ENCODE data around the gene STAB1. TPM values are rescaled to one million over a fixed set of nuclear protein-coding genes. Genes with fewer than 3 reads are reported as not detected.

Gene STAB1
- total and polyA plus RNA-seq, 2 experiments from 2014 or later: 0.90 to 1.9 TPM

DNA sequence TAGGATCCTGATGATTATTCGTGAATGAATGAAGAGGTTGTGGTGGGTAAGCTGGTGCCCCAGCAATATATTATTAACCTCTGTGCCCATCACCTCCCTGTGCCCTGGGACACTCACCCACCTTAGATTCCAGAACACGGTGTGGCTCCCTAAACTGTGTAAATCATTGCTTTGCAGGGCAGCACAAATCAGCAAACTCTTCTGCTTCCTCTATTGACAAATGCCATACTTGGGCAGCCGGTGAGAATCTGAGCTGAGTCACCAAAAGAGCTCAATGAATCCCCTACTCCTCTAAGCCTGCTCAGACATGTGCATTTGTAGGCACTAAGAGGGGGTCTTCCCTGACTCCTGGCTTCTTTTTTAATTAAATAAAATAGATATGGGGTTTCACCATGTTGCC, 57.0 kb downstream of the STAB1 start:
- Mint-ChIP-seq H3K4me1 (peaks cover 14% of the 10 kb centered on the region; the same call in 2 of the 3 replicates), H3K9me3 (no peaks in the 10 kb centered on the region), H3K4me3 (no peak overlapping the region), H3K27ac (peak overlapping the region; percentile 56; the same call in 1 of the 2 replicates), H3K27me3 (ENCODE audit: insufficient read depth, low read depth, poor library complexity) (peaks cover 2% of the 10 kb centered on the region), H3K36me3 (ENCODE audit: low read depth) (peaks cover 16% of the 10 kb centered on the region; the same call in 2 of the 3 replicates)
- Histone ChIP-seq H3K79me2 (replicated peaks; ENCODE audit: insufficient read depth) (no peaks in the 10 kb centered on the region), H3K36me3 (ENCODE audit: insufficient read depth) (peaks cover 12% of the 10 kb centered on the region), H2AFZ (no peak overlapping the region), H3K4me1 (ENCODE audit: insufficient read depth) (peaks cover 6% of the 10 kb centered on the region; the same call in 1 of the 2 replicates), H3K4me2 (no peak overlapping the region), H3F3A (replicated peaks; ENCODE audit: low read depth) (no peaks in the 10 kb centered on the region), H3K27ac (ENCODE audit: low read depth) (0 out of 2 replicates have a peak overlapping the region, but pooled peaks have one; percentile 36), H4K20me1 (replicated peaks; ENCODE audit: insufficient read depth) (no peaks in the 10 kb centered on the region), H3K4me3 (no peak overlapping the region), H3K27me3 (ENCODE audit: insufficient read depth) (no peaks in the 10 kb centered on the region), H3K9me2 (ENCODE audit: insufficient read depth) (no peaks in the 10 kb centered on the region)
- TF ChIP-seq ZNF331 (CRISPR knock-in tag; IDR thresholded peaks at IDR 0.05; ENCODE audit: low read depth) (no peak), STAT1 (IDR thresholded peaks at IDR 0.05; ENCODE audit: unreplicated experiment) (no peak), EZH2phosphoT487 (IDR thresholded peaks at IDR 0.05; ENCODE audit: unreplicated experiment) (no peak), ZNF114 (CRISPR knock-in tag; IDR thresholded peaks at IDR 0.05) (no peak), CREB1 (CRISPR knock-in tag; IDR thresholded peaks at IDR 0.05; ENCODE audit: low read depth) (no peak), CTCF (conservative IDR thresholded peaks at IDR 0.05; ENCODE audit: low read depth in 2 of 2) (no peak), JUNB (IDR thresholded peaks at IDR 0.05; ENCODE audit: unreplicated experiment) (no peak), POLR2AphosphoS5 (IDR thresholded peaks at IDR 0.05; ENCODE audit: low read depth) (no peak), NANOG (IDR thresholded peaks at IDR 0.05; ENCODE audit: borderline replicate concordance) (no peak)
- TF ChIP-seq, protein P1, sequence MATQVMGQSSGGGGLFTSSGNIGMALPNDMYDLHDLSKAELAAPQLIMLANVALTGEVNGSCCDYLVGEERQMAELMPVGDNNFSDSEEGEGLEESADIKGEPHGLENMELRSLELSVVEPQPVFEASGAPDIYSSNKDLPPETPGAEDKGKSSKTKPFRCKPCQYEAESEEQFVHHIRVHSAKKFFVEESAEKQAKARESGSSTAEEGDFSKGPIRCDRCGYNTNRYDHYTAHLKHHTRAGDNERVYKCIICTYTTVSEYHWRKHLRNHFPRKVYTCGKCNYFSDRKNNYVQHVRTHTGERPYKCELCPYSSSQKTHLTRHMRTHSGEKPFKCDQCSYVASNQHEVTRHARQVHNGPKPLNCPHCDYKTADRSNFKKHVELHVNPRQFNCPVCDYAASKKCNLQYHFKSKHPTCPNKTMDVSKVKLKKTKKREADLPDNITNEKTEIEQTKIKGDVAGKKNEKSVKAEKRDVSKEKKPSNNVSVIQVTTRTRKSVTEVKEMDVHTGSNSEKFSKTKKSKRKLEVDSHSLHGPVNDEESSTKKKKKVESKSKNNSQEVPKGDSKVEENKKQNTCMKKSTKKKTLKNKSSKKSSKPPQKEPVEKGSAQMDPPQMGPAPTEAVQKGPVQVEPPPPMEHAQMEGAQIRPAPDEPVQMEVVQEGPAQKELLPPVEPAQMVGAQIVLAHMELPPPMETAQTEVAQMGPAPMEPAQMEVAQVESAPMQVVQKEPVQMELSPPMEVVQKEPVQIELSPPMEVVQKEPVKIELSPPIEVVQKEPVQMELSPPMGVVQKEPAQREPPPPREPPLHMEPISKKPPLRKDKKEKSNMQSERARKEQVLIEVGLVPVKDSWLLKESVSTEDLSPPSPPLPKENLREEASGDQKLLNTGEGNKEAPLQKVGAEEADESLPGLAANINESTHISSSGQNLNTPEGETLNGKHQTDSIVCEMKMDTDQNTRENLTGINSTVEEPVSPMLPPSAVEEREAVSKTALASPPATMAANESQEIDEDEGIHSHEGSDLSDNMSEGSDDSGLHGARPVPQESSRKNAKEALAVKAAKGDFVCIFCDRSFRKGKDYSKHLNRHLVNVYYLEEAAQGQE (IDR thresholded peaks at IDR 0.05; ENCODE audit: unreplicated experiment): no peak
- TF ChIP-seq, protein P2, sequence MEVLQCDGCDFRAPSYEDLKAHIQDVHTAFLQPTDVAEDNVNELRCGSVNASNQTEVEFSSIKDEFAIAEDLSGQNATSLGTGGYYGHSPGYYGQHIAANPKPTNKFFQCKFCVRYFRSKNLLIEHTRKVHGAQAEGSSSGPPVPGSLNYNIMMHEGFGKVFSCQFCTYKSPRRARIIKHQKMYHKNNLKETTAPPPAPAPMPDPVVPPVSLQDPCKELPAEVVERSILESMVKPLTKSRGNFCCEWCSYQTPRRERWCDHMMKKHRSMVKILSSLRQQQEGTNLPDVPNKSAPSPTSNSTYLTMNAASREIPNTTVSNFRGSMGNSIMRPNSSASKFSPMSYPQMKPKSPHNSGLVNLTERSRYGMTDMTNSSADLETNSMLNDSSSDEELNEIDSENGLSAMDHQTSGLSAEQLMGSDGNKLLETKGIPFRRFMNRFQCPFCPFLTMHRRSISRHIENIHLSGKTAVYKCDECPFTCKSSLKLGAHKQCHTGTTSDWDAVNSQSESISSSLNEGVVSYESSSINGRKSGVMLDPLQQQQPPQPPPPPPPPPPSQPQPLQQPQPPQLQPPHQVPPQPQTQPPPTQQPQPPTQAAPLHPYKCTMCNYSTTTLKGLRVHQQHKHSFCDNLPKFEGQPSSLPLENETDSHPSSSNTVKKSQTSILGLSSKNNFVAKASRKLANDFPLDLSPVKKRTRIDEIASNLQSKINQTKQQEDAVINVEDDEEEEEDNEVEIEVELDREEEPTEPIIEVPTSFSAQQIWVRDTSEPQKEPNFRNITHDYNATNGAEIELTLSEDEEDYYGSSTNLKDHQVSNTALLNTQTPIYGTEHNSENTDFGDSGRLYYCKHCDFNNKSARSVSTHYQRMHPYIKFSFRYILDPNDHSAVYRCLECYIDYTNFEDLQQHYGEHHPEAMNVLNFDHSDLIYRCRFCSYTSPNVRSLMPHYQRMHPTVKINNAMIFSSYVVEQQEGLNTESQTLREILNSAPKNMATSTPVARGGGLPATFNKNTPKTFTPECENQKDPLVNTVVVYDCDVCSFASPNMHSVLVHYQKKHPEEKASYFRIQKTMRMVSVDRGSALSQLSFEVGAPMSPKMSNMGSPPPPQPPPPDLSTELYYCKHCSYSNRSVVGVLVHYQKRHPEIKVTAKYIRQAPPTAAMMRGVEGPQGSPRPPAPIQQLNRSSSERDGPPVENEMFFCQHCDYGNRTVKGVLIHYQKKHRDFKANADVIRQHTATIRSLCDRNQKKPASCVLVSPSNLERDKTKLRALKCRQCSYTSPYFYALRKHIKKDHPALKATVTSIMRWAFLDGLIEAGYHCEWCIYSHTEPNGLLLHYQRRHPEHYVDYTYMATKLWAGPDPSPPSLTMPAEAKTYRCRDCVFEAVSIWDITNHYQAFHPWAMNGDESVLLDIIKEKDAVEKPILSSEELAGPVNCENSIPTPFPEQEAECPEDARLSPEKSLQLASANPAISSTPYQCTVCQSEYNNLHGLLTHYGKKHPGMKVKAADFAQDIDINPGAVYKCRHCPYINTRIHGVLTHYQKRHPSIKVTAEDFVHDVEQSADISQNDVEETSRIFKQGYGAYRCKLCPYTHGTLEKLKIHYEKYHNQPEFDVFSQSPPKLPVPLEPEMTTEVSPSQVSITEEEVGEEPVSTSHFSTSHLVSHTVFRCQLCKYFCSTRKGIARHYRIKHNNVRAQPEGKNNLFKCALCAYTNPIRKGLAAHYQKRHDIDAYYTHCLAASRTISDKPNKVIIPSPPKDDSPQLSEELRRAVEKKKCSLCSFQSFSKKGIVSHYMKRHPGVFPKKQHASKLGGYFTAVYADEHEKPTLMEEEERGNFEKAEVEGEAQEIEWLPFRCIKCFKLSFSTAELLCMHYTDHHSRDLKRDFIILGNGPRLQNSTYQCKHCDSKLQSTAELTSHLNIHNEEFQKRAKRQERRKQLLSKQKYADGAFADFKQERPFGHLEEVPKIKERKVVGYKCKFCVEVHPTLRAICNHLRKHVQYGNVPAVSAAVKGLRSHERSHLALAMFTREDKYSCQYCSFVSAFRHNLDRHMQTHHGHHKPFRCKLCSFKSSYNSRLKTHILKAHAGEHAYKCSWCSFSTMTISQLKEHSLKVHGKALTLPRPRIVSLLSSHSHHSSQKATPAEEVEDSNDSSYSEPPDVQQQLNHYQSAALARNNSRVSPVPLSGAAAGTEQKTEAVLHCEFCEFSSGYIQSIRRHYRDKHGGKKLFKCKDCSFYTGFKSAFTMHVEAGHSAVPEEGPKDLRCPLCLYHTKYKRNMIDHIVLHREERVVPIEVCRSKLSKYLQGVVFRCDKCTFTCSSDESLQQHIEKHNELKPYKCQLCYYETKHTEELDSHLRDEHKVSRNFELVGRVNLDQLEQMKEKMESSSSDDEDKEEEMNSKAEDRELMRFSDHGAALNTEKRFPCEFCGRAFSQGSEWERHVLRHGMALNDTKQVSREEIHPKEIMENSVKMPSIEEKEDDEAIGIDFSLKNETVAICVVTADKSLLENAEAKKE (CRISPR knock-in tag; IDR thresholded peaks at IDR 0.05): no peak
- ATAC-seq (no peak), DNase-seq (ENCODE audit: low spot score) (no peak)
